Activated T-helper 17 cell treated with anti-CD3 and anti-CD28 coated beads, Interleukin-2, amount 50 U/mL, for 72 hours (primary cell): ENCODE results near the gene MAN2B2. TPM values are rescaled to one million over a fixed set of nuclear protein-coding genes. Genes with fewer than 3 reads are reported as not detected.
A peak's percentile ranks its signal among the peaks of the same experiment; 100 is the strongest.
"Not testable (repeated sequence)": the region's sequence is repeated elsewhere in the genome, so short reads cannot be mapped to it uniquely, and the experiment has no call there.

Source experiments
- ATAC-seq: fragments of 150-1000 bp; cut with Tn5 transposase; replicated peaks from 2 replicates; pipeline ENCODE4 v1.10.0; 2021; ENCODE audit warnings: mild to moderate bottlenecking, moderate library complexity
- H3K27ac Mint-ChIP-seq: one replicate; pipeline ENCODE4 v1.8.0; 2022; ENCODE audit warnings: mixed read lengths
- H3K27me3 Mint-ChIP-seq: one replicate; pipeline ENCODE4 v1.8.0; 2022; ENCODE audit warnings: mixed read lengths
- H3K36me3 Mint-ChIP-seq: one replicate; pipeline ENCODE4 v1.8.0; 2022; ENCODE audit warnings: low read depth, mild to moderate bottlenecking, mixed read lengths
- H3K4me1 Mint-ChIP-seq: one replicate; pipeline ENCODE4 v1.8.0; 2022; ENCODE audit warnings: mixed read lengths
- H3K4me3 Mint-ChIP-seq: one replicate; pipeline ENCODE4 v1.8.0; 2022; ENCODE audit warnings: mild to moderate bottlenecking, mixed read lengths
- H3K9me3 Mint-ChIP-seq: one replicate; pipeline ENCODE4 v1.8.0; 2022; ENCODE audit warnings: mixed read lengths
- total RNA-seq, 2 donors: library from RNA; stranded (reverse); gene quantifications; one replicate each; pipeline ENCODE4 v1.2.3, GENCODE V29; 2022

Gene MAN2B2
- total RNA-seq, 2 donors from 2014 or later = 19.5 to 20.3 TPM

DNA sequence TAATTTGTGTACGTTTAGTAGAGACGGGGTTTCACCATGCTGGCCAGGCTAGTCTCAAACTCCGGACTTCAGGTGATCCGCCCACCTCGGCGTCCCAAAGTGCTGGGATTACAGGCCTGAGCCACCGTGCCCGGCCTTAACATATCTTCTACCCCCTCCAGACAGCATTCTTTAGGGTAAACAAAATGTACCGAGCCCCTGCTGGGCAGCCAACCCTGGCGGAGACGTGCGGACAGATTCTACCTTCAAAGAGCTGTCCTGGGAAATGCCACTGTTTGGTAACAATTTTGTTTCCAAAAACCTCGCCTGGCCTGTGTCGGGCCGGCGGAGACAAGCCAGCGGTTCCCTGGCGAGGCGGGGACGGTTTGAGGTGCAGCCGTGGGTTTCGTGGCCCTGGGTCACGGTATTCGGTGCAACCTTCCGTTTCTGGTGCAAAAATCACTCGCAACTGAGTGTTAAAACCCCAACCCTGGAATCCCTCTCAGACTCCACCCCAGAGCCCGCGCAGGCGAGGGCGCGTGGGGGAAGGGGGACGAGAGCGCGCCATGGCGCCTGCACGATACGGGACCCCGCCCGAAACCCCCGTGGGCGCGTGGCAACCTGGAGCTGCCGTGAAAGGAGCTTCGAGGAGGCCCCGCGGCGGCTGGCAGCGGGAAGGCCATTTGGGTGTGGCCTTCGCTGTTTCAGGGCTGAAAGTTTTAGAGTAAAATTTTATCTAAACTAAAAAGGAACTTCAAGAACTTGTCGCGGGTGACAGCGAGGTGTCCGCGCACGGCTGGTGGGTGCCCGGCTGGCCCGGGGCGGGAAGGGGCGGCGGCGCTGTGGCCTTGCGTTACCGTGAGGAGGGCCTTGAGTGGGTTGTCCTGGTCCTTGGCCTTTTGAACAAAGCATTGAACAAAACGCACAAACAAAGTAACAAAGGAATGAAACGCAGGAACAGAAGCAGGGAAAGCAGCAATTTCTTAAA is 82.5 kb downstream of the MAN2B2 start:
- H3K36me3 Mint-ChIP-seq = no peaks in the 10 kb centered on the region
- no peak overlapping the region for H3K27ac Mint-ChIP-seq
- H3K9me3 Mint-ChIP-seq = no peaks in the 10 kb centered on the region
- peak overlapping the region; percentile 64 for H3K4me3 Mint-ChIP-seq
- ATAC-seq = no peak
- peaks cover 5% of the 10 kb centered on the region for H3K4me1 Mint-ChIP-seq
- no peaks in the 10 kb centered on the region for H3K27me3 Mint-ChIP-seq

DNA sequence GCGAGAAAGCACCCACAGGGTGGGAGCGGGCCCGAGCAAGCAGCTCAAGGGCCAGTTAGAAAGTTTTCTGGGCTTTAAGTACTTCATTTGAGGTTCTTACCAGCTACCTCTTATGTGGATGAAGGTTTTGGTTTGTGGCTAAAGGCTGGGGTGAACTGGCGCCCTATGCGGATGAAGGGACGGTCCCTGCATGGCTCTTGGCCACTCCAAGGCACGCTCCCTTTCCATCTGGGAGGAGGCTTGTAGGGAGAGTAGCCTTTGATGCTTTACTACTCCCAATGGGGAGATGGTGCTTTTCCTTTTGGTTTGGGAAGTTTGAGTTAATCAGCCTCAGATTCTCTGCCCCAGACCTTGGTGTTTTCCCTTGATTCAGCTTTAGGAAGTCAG is 83.2 kb downstream of the MAN2B2 start:
- no peaks in the 10 kb centered on the region for H3K36me3 Mint-ChIP-seq
- peak overlapping the region; percentile 64 for H3K4me3 Mint-ChIP-seq
- no peak overlapping the region for H3K27ac Mint-ChIP-seq
- H3K4me1 Mint-ChIP-seq = peaks cover 5% of the 10 kb centered on the region
- H3K27me3 Mint-ChIP-seq = no peaks in the 10 kb centered on the region
- no peaks in the 10 kb centered on the region for H3K9me3 Mint-ChIP-seq
- ATAC-seq = peak; percentile 50

DNA sequence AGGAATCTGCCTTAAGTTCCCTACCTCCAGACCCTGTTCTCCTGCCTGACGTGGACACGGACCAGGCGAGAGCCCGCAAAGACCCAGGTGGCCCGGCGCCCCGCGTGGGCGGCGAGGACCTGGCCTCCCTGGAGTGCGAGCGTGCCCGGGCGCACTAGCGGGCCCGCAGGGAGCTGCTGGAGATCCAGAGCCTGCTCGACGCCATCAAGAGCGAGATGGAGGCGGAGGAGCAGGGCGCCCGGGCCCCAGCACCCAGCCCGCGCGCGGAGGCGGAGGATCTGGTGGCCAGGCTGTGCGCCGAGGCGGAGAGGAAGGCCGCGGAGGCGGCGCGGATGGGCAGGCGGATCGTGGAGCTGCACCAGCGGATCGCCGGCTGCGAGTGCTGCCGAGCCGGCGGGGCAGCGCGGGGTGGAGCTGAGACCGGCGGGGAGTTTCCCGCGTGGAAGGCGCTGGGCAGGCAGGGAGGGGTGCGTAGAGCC is 83.6 kb downstream of the MAN2B2 start:
- H3K9me3 Mint-ChIP-seq = no peaks in the 10 kb centered on the region
- peaks cover 5% of the 10 kb centered on the region for H3K4me1 Mint-ChIP-seq
- peak; percentile 90 for ATAC-seq
- H3K36me3 Mint-ChIP-seq = no peaks in the 10 kb centered on the region
- H3K27me3 Mint-ChIP-seq = no peaks in the 10 kb centered on the region
- peak overlapping the region; percentile 64 for H3K4me3 Mint-ChIP-seq
- H3K27ac Mint-ChIP-seq = no peak overlapping the region

DNA sequence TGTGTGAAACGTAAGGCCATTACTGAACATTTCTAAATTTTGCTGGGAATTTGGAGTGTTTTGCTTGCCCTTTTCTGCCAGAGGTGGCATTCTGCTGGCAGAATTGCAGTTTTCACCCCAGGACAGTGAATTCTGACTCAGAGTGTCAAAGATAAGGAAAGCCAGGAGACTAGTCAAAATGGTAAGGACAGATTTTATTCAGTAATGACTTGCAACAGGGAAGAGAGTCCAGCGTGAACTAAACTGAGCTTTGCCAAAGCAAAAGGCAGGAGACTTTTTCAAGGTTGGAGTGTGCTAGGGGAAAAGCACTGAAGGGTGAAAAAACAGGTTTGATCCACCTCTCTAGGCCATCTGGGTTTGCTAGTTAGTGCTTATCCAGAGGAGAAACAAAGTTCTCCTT is 84.9 kb downstream of the MAN2B2 start:
- Mint-ChIP-seq H3K4me3 (peak overlapping the region; percentile 64), H3K36me3 (no peaks in the 10 kb centered on the region), H3K27me3 (no peaks in the 10 kb centered on the region), H3K4me1 (peaks cover 5% of the 10 kb centered on the region), H3K27ac (no peak overlapping the region), H3K9me3 (no peaks in the 10 kb centered on the region)
- no peak for ATAC-seq

DNA sequence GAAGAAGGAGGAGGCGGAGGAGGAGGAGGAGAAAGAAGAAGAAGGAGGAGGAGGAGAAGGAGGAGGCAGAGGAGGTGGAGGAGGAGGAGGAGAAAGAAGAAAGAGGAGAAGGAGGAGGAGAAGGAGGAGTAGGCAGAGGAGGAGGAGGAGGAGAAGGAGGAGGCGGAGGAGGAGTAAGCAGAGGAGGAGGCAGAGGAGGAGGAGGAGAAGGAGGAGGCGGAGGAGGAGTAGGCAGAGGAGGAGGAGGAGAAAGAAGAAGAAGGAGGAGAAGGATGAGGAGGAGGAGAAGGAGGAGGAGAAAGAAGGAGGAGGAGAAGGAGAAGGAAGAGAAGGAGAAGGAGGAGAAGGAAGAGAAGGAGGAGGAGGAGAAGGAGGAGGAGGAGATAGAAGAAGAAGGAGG is 85.4 kb downstream of the MAN2B2 start:
- Mint-ChIP-seq H3K36me3 (no peaks in the 10 kb centered on the region), H3K27ac (no peak overlapping the region), H3K4me3 (no peak overlapping the region), H3K27me3 (no peaks in the 10 kb centered on the region), H3K9me3 (no peaks in the 10 kb centered on the region), H3K4me1 (peaks cover 5% of the 10 kb centered on the region)
- no peak for ATAC-seq

DNA sequence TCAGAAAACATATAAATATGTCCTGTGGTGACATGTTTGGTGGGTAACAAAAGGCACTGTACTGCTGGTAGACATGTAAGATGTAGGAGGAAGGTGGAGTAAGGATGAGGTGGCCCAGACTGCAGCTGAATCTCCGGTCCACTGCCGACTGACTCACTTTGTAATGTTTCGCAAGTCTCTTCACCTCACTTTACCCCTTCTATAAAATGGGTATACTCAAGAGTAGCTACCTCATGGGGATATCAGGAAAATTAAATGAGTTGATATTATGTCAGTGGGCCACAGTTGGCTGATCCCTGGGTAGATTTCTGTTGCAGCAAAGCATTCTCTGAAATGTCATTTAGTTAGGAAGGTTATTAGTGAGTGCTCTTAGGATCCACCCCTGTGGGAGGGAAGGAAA is 87.6 kb downstream of the MAN2B2 start:
- H3K4me1 Mint-ChIP-seq = peaks cover 5% of the 10 kb centered on the region
- H3K4me3 Mint-ChIP-seq = no peak overlapping the region
- no peak overlapping the region for H3K27ac Mint-ChIP-seq
- H3K9me3 Mint-ChIP-seq = no peaks in the 10 kb centered on the region
- no peaks in the 10 kb centered on the region for H3K27me3 Mint-ChIP-seq
- no peaks in the 10 kb centered on the region for H3K36me3 Mint-ChIP-seq
- ATAC-seq = no peak

DNA sequence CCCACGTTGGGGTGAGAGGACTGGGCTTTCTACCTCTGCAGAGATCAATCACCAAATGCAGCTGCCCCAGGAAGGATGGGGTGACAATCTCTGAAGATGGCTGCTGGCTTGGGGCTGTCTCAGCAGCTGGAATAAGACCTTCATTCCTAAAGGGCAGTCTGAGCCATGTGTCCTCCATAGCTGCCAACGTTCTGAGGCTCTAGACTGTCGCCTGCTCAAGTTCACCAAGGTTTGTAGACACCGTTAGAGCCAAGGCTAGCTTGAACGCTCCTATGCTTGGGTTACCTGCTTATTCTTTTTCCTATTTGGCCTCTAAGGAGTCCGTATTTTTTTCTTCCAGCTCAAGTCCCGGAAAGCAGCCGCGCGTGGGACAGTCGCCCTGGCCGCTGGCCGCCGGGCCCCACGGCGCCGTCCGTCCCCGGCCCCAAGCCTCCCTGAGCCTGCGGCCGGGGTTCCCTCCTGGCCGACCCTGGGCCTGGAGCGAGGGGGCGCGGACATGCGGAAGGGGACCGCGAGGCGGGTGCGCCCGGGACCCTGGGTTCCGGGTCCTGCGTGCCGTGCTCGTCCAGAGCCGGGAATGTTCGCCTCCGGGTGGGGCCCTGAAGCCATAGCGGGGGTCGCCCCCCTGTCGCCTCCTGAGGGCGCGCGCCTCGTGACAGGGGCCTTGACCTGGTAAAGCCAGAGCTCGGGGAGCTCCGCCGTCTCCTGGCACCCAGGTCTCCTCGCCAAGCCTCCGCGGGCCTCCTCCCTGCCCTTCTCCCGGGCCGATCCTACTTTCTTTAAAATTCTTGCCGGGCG is 88.8 kb downstream of the MAN2B2 start:
- Mint-ChIP-seq H3K4me1 (peaks cover 5% of the 10 kb centered on the region), H3K27me3 (no peaks in the 10 kb centered on the region), H3K4me3 (no peak overlapping the region), H3K27ac (no peak overlapping the region), H3K9me3 (no peaks in the 10 kb centered on the region), H3K36me3 (no peaks in the 10 kb centered on the region)
- ATAC-seq = peak; percentile 23

DNA sequence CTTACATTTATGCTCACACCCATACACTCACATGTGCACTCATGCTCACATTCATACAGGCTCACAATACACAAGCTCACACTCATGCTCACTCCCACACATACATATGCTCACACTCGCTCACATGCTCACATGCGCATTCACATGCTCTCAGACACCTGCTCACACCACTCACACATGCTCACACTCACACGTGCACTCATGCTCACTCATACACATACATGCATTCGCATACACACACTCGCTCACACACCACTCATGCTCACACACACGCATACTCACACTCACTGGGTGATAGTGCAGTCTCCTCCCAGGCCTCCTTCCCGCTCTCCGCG is 90.3 kb downstream of the MAN2B2 start:
- no peak for ATAC-seq
- Mint-ChIP-seq H3K9me3 (no peaks in the 10 kb centered on the region), H3K27me3 (no peaks in the 10 kb centered on the region), H3K36me3 (no peaks in the 10 kb centered on the region), H3K4me3 (no peak overlapping the region), H3K4me1 (no peaks in the 10 kb centered on the region), H3K27ac (no peak overlapping the region)

DNA sequence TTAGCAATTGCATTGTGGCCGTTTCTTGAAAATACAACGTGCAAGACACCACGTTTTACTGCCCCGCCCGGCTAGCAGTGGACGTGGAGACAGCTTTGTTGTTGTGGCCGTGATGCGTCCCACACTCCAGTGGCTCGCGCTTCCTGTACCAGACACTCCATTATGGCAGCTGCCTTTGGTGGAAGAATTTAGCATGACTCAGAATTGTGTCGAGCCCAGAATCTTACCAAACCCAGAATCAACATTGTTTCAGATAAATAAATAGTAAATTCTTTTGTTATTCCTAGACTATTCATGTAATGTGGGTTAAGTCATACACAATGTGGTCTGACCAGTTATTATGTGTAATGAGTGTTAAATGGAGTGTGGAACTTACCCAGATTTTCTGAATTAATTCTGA is 93.4 kb downstream of the MAN2B2 start:
- no peaks in the 10 kb centered on the region for H3K27me3 Mint-ChIP-seq
- no peaks in the 10 kb centered on the region for H3K9me3 Mint-ChIP-seq
- H3K4me1 Mint-ChIP-seq = no peaks in the 10 kb centered on the region
- H3K36me3 Mint-ChIP-seq = peaks cover 3% of the 10 kb centered on the region
- no peak for ATAC-seq
- H3K4me3 Mint-ChIP-seq = no peak overlapping the region
- H3K27ac Mint-ChIP-seq = no peak overlapping the region

DNA sequence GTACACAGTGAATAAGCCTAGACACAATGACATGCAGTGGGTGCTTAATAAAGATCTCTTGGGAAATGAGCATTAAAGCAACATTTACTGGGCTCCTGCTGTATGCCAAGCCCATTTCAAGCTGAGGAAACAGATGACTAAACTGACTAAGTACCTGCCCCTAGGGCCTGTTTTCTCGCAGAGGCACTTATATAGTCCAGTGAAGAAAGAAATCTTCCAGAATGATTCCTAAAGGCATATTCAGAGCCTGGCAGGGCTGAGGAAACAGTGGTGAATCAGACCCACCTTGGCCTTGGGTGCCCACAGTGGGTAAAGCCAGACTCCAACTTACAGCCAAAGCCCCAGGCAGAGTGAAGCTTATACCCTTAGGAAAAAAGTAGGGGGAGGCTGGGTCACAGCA is 96.7 kb downstream of the MAN2B2 start:
- H3K4me3 Mint-ChIP-seq = no peak overlapping the region

DNA sequence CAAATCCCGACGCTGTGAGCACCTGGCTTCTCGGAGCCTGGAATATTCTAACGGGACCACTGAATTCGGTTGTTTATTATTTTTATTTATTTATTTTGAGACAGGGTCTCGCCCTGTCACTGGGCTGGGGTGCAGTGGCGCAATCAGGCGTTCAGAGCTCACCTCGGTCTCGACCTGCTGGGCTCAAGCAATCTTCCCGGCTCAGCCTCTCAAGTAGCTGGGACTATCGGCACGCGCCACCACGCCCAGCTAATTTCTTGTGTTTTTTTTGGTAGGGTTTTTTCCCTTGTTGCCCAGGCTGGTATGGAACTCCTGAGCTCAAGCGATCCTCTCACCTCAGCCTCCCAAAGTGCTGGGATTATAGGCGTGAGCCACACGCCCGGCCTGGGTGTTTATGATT is 97.1 kb downstream of the MAN2B2 start:
- Mint-ChIP-seq H3K27ac (no peak overlapping the region), H3K36me3 (peaks cover 38% of the 10 kb centered on the region), H3K4me1 (peaks cover 27% of the 10 kb centered on the region), H3K4me3 (no peak overlapping the region), H3K9me3 (no peaks in the 10 kb centered on the region), H3K27me3 (no peaks in the 10 kb centered on the region)
- ATAC-seq = no peak

More for the DNA sequence above, 96.7 kb downstream of the MAN2B2 start:
- H3K9me3 Mint-ChIP-seq = no peaks in the 10 kb centered on the region
- no peaks in the 10 kb centered on the region for H3K27me3 Mint-ChIP-seq
- H3K36me3 Mint-ChIP-seq = peaks cover 33% of the 10 kb centered on the region
- no peak for ATAC-seq
- H3K4me1 Mint-ChIP-seq = peaks cover 22% of the 10 kb centered on the region
- no peak overlapping the region for H3K27ac Mint-ChIP-seq

DNA sequence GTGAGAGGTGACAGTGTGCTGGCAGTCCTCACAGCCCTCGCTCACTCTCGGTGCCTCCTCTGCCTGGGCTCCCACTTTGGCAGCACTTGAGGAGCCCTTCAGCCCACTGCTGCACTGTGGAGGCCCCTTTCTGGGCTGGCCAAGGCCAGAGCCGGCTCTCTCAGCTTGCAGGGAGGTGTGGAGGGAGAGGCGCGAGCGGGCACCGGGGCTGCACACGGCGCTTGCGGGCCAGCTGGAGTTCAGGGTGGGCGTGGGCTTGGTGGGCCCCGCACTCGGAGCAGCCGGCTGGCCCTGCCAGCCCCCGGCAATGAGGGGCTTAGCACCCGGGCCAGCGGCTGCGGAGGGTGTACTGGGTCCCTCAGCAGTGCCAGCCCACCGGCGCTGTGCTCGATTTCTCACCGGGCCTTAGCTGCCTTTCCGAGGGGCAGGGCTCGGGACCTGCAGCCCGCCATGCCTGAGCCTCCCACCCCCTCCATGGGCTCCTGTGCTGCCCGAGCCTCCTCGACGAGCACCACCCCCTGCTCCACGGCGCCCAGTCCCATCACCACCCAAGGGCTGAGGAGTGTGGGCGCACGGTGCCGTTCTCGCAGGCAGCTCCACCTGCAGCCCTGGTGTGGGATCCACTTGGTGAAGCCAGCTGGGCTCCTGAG is 97.7 kb downstream of the MAN2B2 start:
- Mint-ChIP-seq H3K4me3 (peak overlapping the region; percentile 97), H3K36me3 (peaks cover 43% of the 10 kb centered on the region), H3K4me1 (peaks cover 33% of the 10 kb centered on the region)
- H3K9me3 Mint-ChIP-seq, H3K27me3 Mint-ChIP-seq, ATAC-seq, H3K27ac Mint-ChIP-seq: not testable (repeated sequence)
